IMR-90 (cell line): ENCODE results near the gene C16orf82. TPM values are rescaled to one million over a fixed set of nuclear protein-coding genes. Genes with fewer than 3 reads are reported as not detected.

Experiments
- ATAC-seq: fragments of 200-7000 bp; cut with Tn5 transposase; 2 replicates; pipeline ENCODE4 v1.9.1; 2020; ENCODE audit warnings: low read depth, mild to moderate bottlenecking, moderate library complexity
- BruUV-seq: library from RNA; stranded (reverse); fragments of 400-500 nt; replicated peaks from 2 replicates; lab custom pipeline; 2021; lab: Mats Ljungman, UMichigan
- CTCF ChIA-PET: fragments of 300-600 bp; formaldehyde crosslinking; extraction: SDS; loops from one replicate; lab custom pipeline; 2021; ENCODE audit warnings: antibody characterized with exemption; lab: Yijun Ruan, JAX
- POLR2A ChIA-PET: fragments of 300-600 bp; sonication (Branson Sonifier 250); formaldehyde crosslinking; loops from one replicate; lab custom pipeline; 2022; ENCODE audit warnings: antibody characterized with exemption; ENCODE audit not compliant: unreplicated experiment; lab: Charles Lee
- DNase-seq: peaks from one replicate; pipeline ENCODE4 v3.0.0; 2013
- H2AFZ ChIP-seq: replicated peaks from 2 replicates; pipeline ENCODE3; 2013; ENCODE audit warnings: low read length, mild to moderate bottlenecking; ENCODE audit not compliant: poor library complexity
- H2AK5ac ChIP-seq: 2 replicates; pipeline ENCODE4 v1.6.1; 2013; ENCODE audit warnings: low read depth, low read length, inconsistent platforms
- H2AK9ac ChIP-seq: replicated peaks from 2 replicates; pipeline ENCODE3; 2013; ENCODE audit warnings: mild to moderate bottlenecking, low read depth, low read length, moderate library complexity; ENCODE audit not compliant: poor library complexity
- H2BK120ac ChIP-seq: 2 replicates; pipeline ENCODE4 v1.6.1; 2013; ENCODE audit warnings: low read depth, low read length, inconsistent platforms
- H2BK15ac ChIP-seq: 3 replicates; pipeline ENCODE4 v1.6.1; 2013; ENCODE audit warnings: low read depth, low read length, inconsistent platforms
- H2BK20ac ChIP-seq: 2 replicates; pipeline ENCODE4 v1.6.1; 2013; ENCODE audit warnings: low read depth, mild to moderate bottlenecking, inconsistent platforms, low read length, moderate library complexity
- H2BK5ac ChIP-seq: 2 replicates; pipeline ENCODE4 v1.6.1; 2013; ENCODE audit warnings: mild to moderate bottlenecking, low read depth, low read length, inconsistent platforms; ENCODE audit not compliant: poor library complexity, severe bottlenecking
- H3K14ac ChIP-seq: replicated peaks from 2 replicates; pipeline ENCODE4 v1.6.1; 2013; ENCODE audit warnings: low read depth, low read length, inconsistent platforms
- H3K18ac ChIP-seq: 2 replicates; pipeline ENCODE4 v1.6.1; 2013; ENCODE audit warnings: low read depth, low read length, control low read depth
- H3K23ac ChIP-seq: 2 replicates; pipeline ENCODE4 v1.6.1; 2013; ENCODE audit warnings: low read depth, low read length, inconsistent platforms
- H3K27ac ChIP-seq: 2 replicates; pipeline ENCODE4 v1.5.1; 2013; ENCODE audit warnings: mild to moderate bottlenecking, control low read depth, low read length; ENCODE audit not compliant: insufficient read depth
- H3K27me3 ChIP-seq: 2 replicates; pipeline ENCODE4 v1.6.1; 2013; ENCODE audit warnings: low read length; ENCODE audit not compliant: control insufficient read depth, insufficient read depth
- H3K36me3 ChIP-seq: 2 replicates; pipeline ENCODE4 v1.6.1; 2013; ENCODE audit warnings: low read length, mixed read lengths; ENCODE audit not compliant: control insufficient read depth, insufficient read depth
- H3K4ac ChIP-seq: 2 replicates; pipeline ENCODE4 v1.6.1; 2013; ENCODE audit warnings: low read depth, low read length, inconsistent platforms
- H3K4me1 ChIP-seq: 2 replicates; pipeline ENCODE4 v1.6.1; 2013; ENCODE audit warnings: low read length, mixed read lengths; ENCODE audit not compliant: control insufficient read depth, insufficient read depth
- H3K4me2 ChIP-seq: 2 replicates; pipeline ENCODE4 v1.6.1; 2013; ENCODE audit warnings: low read depth, mild to moderate bottlenecking, control low read depth, low read length, moderate library complexity
- H3K4me3 ChIP-seq: 2 replicates; pipeline ENCODE4 v1.5.1; 2013; ENCODE audit warnings: low read depth, mild to moderate bottlenecking, control low read depth, low read length, moderate library complexity; ENCODE audit not compliant: insufficient read depth
- H3K56ac ChIP-seq: 2 replicates; pipeline ENCODE4 v1.6.1; 2013; ENCODE audit warnings: low read length, inconsistent platforms; ENCODE audit not compliant: insufficient read depth; ENCODE audit errors: extremely low read depth
- H3K79me1 ChIP-seq, 2 experiments: 2 replicates each; pipeline ENCODE4 v1.6.1; 2013; ENCODE audit warnings: low read length in 2 of 2, inconsistent platforms in 1 of 2, low read depth in 1 of 2
- H3K9ac ChIP-seq: 2 replicates; pipeline ENCODE4 v1.6.1; 2013; ENCODE audit warnings: low read depth, low read length, control low read depth
- H3K9me1 ChIP-seq: 2 replicates; pipeline ENCODE4 v1.6.1; 2013; ENCODE audit warnings: low read length, inconsistent platforms; ENCODE audit not compliant: insufficient read depth
- H3K9me3 ChIP-seq: 2 replicates; pipeline ENCODE4 v1.6.1; 2013; ENCODE audit warnings: low read length; ENCODE audit not compliant: control insufficient read depth, insufficient read depth
- H4K20me1 ChIP-seq: 2 replicates; pipeline ENCODE4 v1.6.1; 2013; ENCODE audit warnings: low read length, inconsistent platforms; ENCODE audit not compliant: insufficient read depth
- H4K5ac ChIP-seq: 2 replicates; pipeline ENCODE4 v1.6.1; 2013; ENCODE audit warnings: mild to moderate bottlenecking, low read depth, low read length, control low read depth
- H4K8ac ChIP-seq, 2 experiments: 2 replicates each; pipeline ENCODE4 v1.6.1; 2013; ENCODE audit warnings: low read depth in 2 of 2, low read length in 2 of 2, control low read depth in 1 of 2, inconsistent platforms in 1 of 2
- H4K91ac ChIP-seq: 2 replicates; pipeline ENCODE4 v1.6.1; 2013; ENCODE audit warnings: low read depth, low read length, inconsistent platforms; ENCODE audit not compliant: insufficient read depth
- BHLHE40 ChIP-seq: fragments of 150-350 bp; IDR thresholded peaks from 2 replicates; pipeline ENCODE4 v1.6.1; 2016; ENCODE audit warnings: mild to moderate bottlenecking, low read depth, low read length
- CEBPB ChIP-seq: IDR thresholded peaks from 2 replicates; pipeline ENCODE4 v1.6.1; 2012; ENCODE audit warnings: low read depth, low read length, improper control_type of control experiment
- CHD1 ChIP-seq: IDR thresholded peaks from 2 replicates; pipeline ENCODE4 v1.6.1; 2012; ENCODE audit warnings: low read depth, low read length, improper control_type of control experiment
- CTCF ChIP-seq: conservative IDR thresholded peaks from 2 replicates; pipeline ENCODE4 v1.5.1; 2012; ENCODE audit warnings: mild to moderate bottlenecking, low read depth, low read length, improper control_type of control experiment
- FOS ChIP-seq: fragments of 150-350 bp; IDR thresholded peaks from 2 replicates; pipeline ENCODE4 v1.6.1; 2016; ENCODE audit warnings: low read depth, low read length
- MAFK ChIP-seq: IDR thresholded peaks from 2 replicates; pipeline ENCODE4 v1.6.1; 2012; ENCODE audit warnings: low read depth, low read length, improper control_type of control experiment
- MAZ ChIP-seq: IDR thresholded peaks from 2 replicates; pipeline ENCODE4 v1.6.1; 2012; ENCODE audit warnings: low read depth, mild to moderate bottlenecking, low read length, improper control_type of control experiment, moderate library complexity, borderline replicate concordance
- MXI1 ChIP-seq: IDR thresholded peaks from 2 replicates; pipeline ENCODE4 v1.6.1; 2012; ENCODE audit warnings: low read depth, mild to moderate bottlenecking, low read length, moderate library complexity, borderline replicate concordance
- NFE2L2 ChIP-seq: fragments of 150-350 bp; IDR thresholded peaks from 2 replicates; pipeline ENCODE4 v1.6.1; 2016; ENCODE audit warnings: low read depth, mild to moderate bottlenecking, low read length
- POLR2A ChIP-seq: IDR thresholded peaks from 2 replicates; pipeline ENCODE4 v1.6.1; 2012; ENCODE audit warnings: mild to moderate bottlenecking, low read depth, low read length
- RAD21 ChIP-seq: IDR thresholded peaks from 2 replicates; pipeline ENCODE4 v1.6.1; 2012; ENCODE audit warnings: low read length, improper control_type of control experiment
- RCOR1 ChIP-seq: IDR thresholded peaks from 2 replicates; pipeline ENCODE4 v1.6.1; 2012; ENCODE audit warnings: mild to moderate bottlenecking, low read length, improper control_type of control experiment; ENCODE audit not compliant: insufficient replicate concordance
- RFX5 ChIP-seq: IDR thresholded peaks from 2 replicates; pipeline ENCODE4 v1.8.0; 2012; ENCODE audit warnings: low read depth, mild to moderate bottlenecking, low read length, moderate library complexity
- SMC3 ChIP-seq: fragments of 150-350 bp; IDR thresholded peaks from 2 replicates; pipeline ENCODE4 v1.6.1; 2016; ENCODE audit warnings: low read depth, mild to moderate bottlenecking, antibody characterized with exemption, low read length, moderate library complexity
- WGBS, 2 experiments: methylation state at CpG; one replicate each; pipeline versions ENCODE4 v1.1.5 to v1.1.7; 2013; ENCODE audit warnings: missing lambda C conversion rate in 2 of 2; ENCODE audit not compliant: insufficient read length in 1 of 2; ENCODE audit errors: extremely low coverage in 2 of 2; 5-methylcytosine and 5-hydroxymethylcytosine counted together
- dilution Hi-C: fragments of 300-500 bp; cut with HindIII; formaldehyde crosslinking; loops from one replicate; pipeline ENCODE4 v1.14.3; 2018; ENCODE audit warnings: low sequenced_read_pairs; ENCODE audit not compliant: unreplicated experiment
- in situ Hi-C: fragments of 300-500 bp; cut with MboI; formaldehyde crosslinking; loops from 3 replicates; pipeline ENCODE4 v1.14.3; 2019; ENCODE audit warnings: low sequenced_read_pairs, inconsistent platforms, mixed read lengths
- intact Hi-C: fragments of 100-400 bp; cut with micrococcal nuclease; formaldehyde crosslinking; loops from 2 replicates; pipeline ENCODE4 v1.10.0; 2022
- polyA plus RNA-seq, 3 experiments: library from polyadenylated mRNA; depleted of rRNA; stranded (reverse); fragments of >200 nt; gene quantifications; 2 replicates each; pipeline ENCODE4 v1.2.3, GENCODE V29; 2012; ENCODE audit warnings: low replicate concordance in 1 of 3
- total RNA-seq: library from RNA; depleted of rRNA; stranded (reverse); fragments of >200 nt; gene quantifications from 2 replicates; pipeline ENCODE4 v1.2.3, GENCODE V29; 2012
- TF ChIP-seq, protein P1 (sequence below): fragments of 150-350 bp; IDR thresholded peaks from 2 replicates; pipeline ENCODE4 v1.6.1; 2017; ENCODE audit warnings: mild to moderate bottlenecking, antibody characterized with exemption, low read length, low read depth
- TF ChIP-seq, protein P2 (sequence below): fragments of 150-350 bp; IDR thresholded peaks from 2 replicates; pipeline ENCODE4 v1.6.1; 2016; ENCODE audit warnings: low read depth, mild to moderate bottlenecking, low read length, moderate library complexity, borderline replicate concordance

Gene C16orf82
- total and polyA plus RNA-seq, 2 of the 4 experiments (the other 2 are of a cell fraction), result not detected

GRCh38 chr16:27024010-27024409 is 42.7 kb upstream of the C16orf82 start:
- Histone ChIP-seq H3K36me3 (no peaks in the 10 kb centered on the region), H3K23ac (no peak overlapping the region), H3K9ac (no peak overlapping the region), H3K18ac (no peak overlapping the region), H3K56ac (no peak overlapping the region), H3K4me1 (no peaks in the 10 kb centered on the region), H3K9me1 (no peaks in the 10 kb centered on the region), H4K5ac (no peak overlapping the region), H3K79me1 (no peaks in the 10 kb centered on the region), H3K4me2 (no peak overlapping the region), H3K9me3 (no peaks in the 10 kb centered on the region), H4K91ac (no peak overlapping the region), H2BK5ac (no peak overlapping the region), H4K20me1 (no peaks in the 10 kb centered on the region), H2AK9ac (no peak overlapping the region), H3K27ac (no peak overlapping the region), H4K8ac (no peak overlapping the region), H3K14ac (no peak overlapping the region), H2AFZ (no peak overlapping the region), H3K4me3 (no peak overlapping the region), H2BK20ac (no peak overlapping the region), H2BK15ac (no peak overlapping the region), H3K27me3 (peaks cover 4% of the 10 kb centered on the region; the same call in 1 of the 2 replicates), H2AK5ac (no peak overlapping the region), H3K4ac (no peak overlapping the region), H2BK120ac (no peak overlapping the region)
- ChIA-PET POLR2A (no interaction called here), CTCF (no interaction called here)
- ATAC-seq (no peak), DNase-seq (no peak)
- dilution Hi-C loops, result no loop called here
- in situ Hi-C loops, result no loop called here
- BruUV-seq, result no TSS peak
- no CpG with 5 or more reads among the region's 2 CpGs for WGBS, 2 experiments
- intact Hi-C loops, result no loop called here
- TF ChIP-seq CHD1, result no peak
- TF ChIP-seq POLR2A, result no peak
- no peak for TF ChIP-seq RCOR1
- TF ChIP-seq BHLHE40, result no peak
- TF ChIP-seq FOS, result no peak
- no peak for TF ChIP-seq MAFK
- no peak for TF ChIP-seq RFX5
- no peak for TF ChIP-seq CTCF
- TF ChIP-seq MAZ, result no peak
- no peak for TF ChIP-seq NFE2L2
- TF ChIP-seq, protein P1, sequence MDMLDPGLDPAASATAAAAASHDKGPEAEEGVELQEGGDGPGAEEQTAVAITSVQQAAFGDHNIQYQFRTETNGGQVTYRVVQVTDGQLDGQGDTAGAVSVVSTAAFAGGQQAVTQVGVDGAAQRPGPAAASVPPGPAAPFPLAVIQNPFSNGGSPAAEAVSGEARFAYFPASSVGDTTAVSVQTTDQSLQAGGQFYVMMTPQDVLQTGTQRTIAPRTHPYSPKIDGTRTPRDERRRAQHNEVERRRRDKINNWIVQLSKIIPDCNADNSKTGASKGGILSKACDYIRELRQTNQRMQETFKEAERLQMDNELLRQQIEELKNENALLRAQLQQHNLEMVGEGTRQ, result no peak
- TF ChIP-seq, protein P2, sequence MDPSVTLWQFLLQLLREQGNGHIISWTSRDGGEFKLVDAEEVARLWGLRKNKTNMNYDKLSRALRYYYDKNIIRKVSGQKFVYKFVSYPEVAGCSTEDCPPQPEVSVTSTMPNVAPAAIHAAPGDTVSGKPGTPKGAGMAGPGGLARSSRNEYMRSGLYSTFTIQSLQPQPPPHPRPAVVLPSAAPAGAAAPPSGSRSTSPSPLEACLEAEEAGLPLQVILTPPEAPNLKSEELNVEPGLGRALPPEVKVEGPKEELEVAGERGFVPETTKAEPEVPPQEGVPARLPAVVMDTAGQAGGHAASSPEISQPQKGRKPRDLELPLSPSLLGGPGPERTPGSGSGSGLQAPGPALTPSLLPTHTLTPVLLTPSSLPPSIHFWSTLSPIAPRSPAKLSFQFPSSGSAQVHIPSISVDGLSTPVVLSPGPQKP, result no peak
- no peak for TF ChIP-seq RAD21
- no peak for TF ChIP-seq MXI1
- no peak for TF ChIP-seq CEBPB
- TF ChIP-seq SMC3, result no peak
